Measurements from ENCODE around the gene ZBED5.

- TF ChIP-seq TAF1 (IDR thresholded peaks at IDR 0.05; ENCODE audit: low read depth, low read length) (no peak), POLR2AphosphoS5 (IDR thresholded peaks at IDR 0.05; ENCODE audit: low read depth, low read length) (no peak)
Measured at GRCh38 chr11:10891151-10891720, 33.4 kb upstream of the ZBED5 start.

All from GM12891 (cell line).